Transverse colon (tissue), 4 donors: ENCODE measurements around the gene ZDHHC17. TPM values are rescaled to one million over a fixed set of nuclear protein-coding genes. Genes with fewer than 3 reads are reported as not detected.

ENCODE experiments used
- DNase-seq: peaks from one replicate; pipeline ENCODE4 v3.0.0-alpha.2; 2019
- H3K27ac ChIP-seq, 4 donors: fragments of 200-600 bp; sonication (generic); 2 replicates each; pipeline ENCODE4 v1.5.1; 2016 to 2018; ENCODE audit warnings: inconsistent platforms in 4 of 4
- H3K27me3 ChIP-seq: fragments of 200-600 bp; sonication (generic); 2 replicates; pipeline ENCODE4 v1.5.1; 2017; ENCODE audit warnings: inconsistent platforms
- H3K36me3 ChIP-seq, 4 donors: fragments of 200-600 bp; sonication (generic); 2 replicates each; pipeline ENCODE4 v1.5.1; 2017 to 2019; ENCODE audit warnings: inconsistent platforms in 4 of 4
- H3K4me1 ChIP-seq, 4 donors: fragments of 200-600 bp; sonication (generic); 2 replicates each; pipeline ENCODE4 v1.5.1; 2017 to 2020; ENCODE audit warnings: inconsistent platforms in 4 of 4
- H3K4me3 ChIP-seq, 4 donors: fragments of 200-600 bp; sonication (generic); 1 replicate in 1 of 4; 2 replicates in 3 of 4; pipeline versions ENCODE4 v1.5.1 to v1.6.1; 2017 to 2019; ENCODE audit warnings: inconsistent platforms in 4 of 4
- H3K9me3 ChIP-seq, 2 donors: fragments of 200-600 bp; sonication (generic); 2 replicates each; pipeline ENCODE4 v1.5.1; 2017 to 2019; ENCODE audit warnings: inconsistent platforms in 2 of 2
- CTCF ChIP-seq, 5 experiments: fragments of 200-600 bp in 3 of 5; fragments of 450-650 bp in 2 of 5; sonication (generic) in 3 of 5; IDR thresholded peaks; 1 replicate in 2 of 5; 2 replicates in 3 of 5; pipeline ENCODE4 v1.5.1; 2016 to 2017; ENCODE audit warnings: antibody characterized with exemption in 5 of 5, inconsistent platforms in 3 of 5, mild to moderate bottlenecking in 2 of 5, moderate library complexity in 1 of 5
- EP300 ChIP-seq: sonication (generic); formaldehyde crosslinking; IDR thresholded peaks from one replicate; pipeline ENCODE4 v1.6.1; 2017; ENCODE audit warnings: antibody characterized with exemption, low read depth
- POLR2A ChIP-seq: fragments of 450-650 bp; IDR thresholded peaks from one replicate; pipeline ENCODE4 v1.6.1; 2016; ENCODE audit warnings: antibody characterized with exemption, mild to moderate bottlenecking, moderate library complexity
- POLR2AphosphoS5 ChIP-seq, 3 donors: sonication (generic); formaldehyde crosslinking; IDR thresholded peaks; one replicate each; pipeline ENCODE4 v1.6.1; 2016; ENCODE audit warnings: antibody characterized with exemption in 3 of 3
- WGBS, 2 donors: methylation state at CpG; one replicate each; pipeline ENCODE4 v1.1.5; 2018; ENCODE audit warnings: low coverage in 1 of 2; 5-methylcytosine and 5-hydroxymethylcytosine counted together
- in situ Hi-C, 4 donors: fragments of 200-750 bp; cut with MboI; loops; one replicate each; pipeline versions ENCODE4 v1.15.0 to v1.15.1; 2017; ENCODE audit warnings: low sequenced_read_pairs in 3 of 4, low pct_ligation_motif_present in 1 of 4, low pct_unique_long_range_greater_than_20kb in 1 of 4
- intact Hi-C: fragments of 100-400 bp; cut with DNase I; formaldehyde crosslinking; loops from one replicate; pipeline ENCODE4 v1.15.1; 2023; ENCODE audit warnings: low total_unique reads
- total RNA-seq, 4 donors: library from RNA; depleted of rRNA; stranded (reverse); fragments of >200 nt; gene quantifications; one replicate each; pipeline ENCODE4 v1.1.0, GENCODE V29; 2016

ZDHHC17 gene
- total RNA-seq, 4 donors from 2014 or later: 2.6 to 38.7 (median 18.5) TPM

DNA sequence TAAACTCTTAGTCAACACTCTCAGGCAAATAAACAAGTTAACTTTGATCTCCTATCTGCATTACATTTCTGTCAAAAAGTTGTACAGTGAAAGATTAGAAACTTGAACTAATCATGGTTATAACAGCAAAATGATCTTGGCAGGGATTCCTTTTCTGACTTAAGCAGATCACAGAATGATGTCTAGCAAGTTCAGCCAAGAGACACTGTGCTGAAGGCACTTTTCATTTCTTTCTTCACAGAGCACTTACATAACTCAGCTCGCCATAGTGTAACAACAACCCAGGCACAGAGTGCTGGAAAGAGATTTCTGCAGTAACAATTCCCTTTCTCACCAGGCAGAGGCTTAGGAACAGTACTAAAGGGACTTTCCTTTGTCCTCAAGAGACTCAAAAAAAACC is 134.5 kb downstream of the ZDHHC17 start:
- H3K4me3 ChIP-seq: no peak overlapping the region
- WGBS, 2 donors: 67 to 79% methylated on average over 1 of the region's 1 CpG
- H3K27me3 ChIP-seq: no peaks in the 10 kb centered on the region
- TF ChIP-seq POLR2A (no peak), CTCF (IDR thresholded peaks at IDR 0.05) (no peak)
- no peaks in the 10 kb centered on the region for H3K9me3 ChIP-seq
- no peak overlapping the region for H3K27ac ChIP-seq
- intact Hi-C loops (no loop called here), in situ Hi-C loops (no loop called here)
- peaks cover 0 to 3% (median 0%) of the 10 kb centered on the region in 4 donors for H3K4me1 ChIP-seq
- DNase-seq: no peak
- no peaks in the 10 kb centered on the region for H3K36me3 ChIP-seq

- no peaks in the 10 kb centered on the region for H3K9me3 ChIP-seq
- H3K27ac ChIP-seq: no peak overlapping the region
- in situ Hi-C loops: no loop called here
- H3K4me1 ChIP-seq: peaks cover 0 to 3% (median 0%) of the 10 kb centered on the region in 4 donors
- no peak for TF ChIP-seq POLR2AphosphoS5 (IDR thresholded peaks at IDR 0.05)
- no peak for TF ChIP-seq EP300
- no peak for TF ChIP-seq CTCF (IDR thresholded peaks at IDR 0.05)
- no peak for TF ChIP-seq POLR2A
- intact Hi-C loops: no loop called here
- H3K4me3 ChIP-seq: no peak overlapping the region
- no peak for DNase-seq
- H3K36me3 ChIP-seq: no peaks in the 10 kb centered on the region
- 85 to 92% methylated on average over 2 of the region's 2 CpGs for WGBS, 2 donors
- H3K27me3 ChIP-seq: no peaks in the 10 kb centered on the region
Measured at GRCh38 chr12:76899522-76899921, 135.6 kb downstream of the ZDHHC17 start.

DNA sequence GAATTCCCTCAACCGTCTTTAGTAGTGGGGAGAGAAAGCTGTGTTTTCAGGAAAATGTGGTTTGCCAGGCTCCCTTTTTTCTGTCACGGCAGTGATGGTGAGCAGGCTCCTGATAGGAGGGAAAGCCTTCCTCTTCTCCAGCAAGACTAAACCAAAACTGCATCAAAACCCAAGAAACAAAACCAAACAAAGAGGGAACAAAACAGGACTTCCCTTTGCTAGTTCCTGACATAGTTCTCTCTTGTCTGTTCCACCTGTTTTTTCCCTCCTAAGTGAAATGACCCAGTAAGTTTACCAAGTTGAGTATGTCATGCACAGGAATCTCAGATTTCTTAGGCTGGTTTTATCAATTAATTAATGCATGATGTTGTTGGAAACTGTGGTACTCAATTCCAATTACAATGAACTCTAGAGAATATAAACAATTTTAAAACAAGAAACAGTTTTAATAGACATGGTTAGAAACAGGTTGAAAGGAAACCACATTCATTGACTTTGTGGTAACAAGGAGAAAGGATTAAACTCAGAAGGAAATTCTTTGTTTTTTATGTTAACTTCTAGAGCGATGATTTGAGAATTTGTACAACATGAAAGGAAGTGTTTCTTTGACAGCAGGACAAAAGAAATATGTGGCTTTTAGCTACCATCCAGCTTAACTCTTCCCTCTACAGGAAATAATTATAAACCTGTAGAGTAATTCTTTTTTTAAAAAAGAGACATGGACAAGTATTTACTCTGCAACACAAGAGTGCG is 137.9 kb downstream of the ZDHHC17 start:
- TF ChIP-seq CTCF (IDR thresholded peaks at IDR 0.05): no peak
- TF ChIP-seq EP300: no peak
- no peak for TF ChIP-seq POLR2AphosphoS5 (IDR thresholded peaks at IDR 0.05)
- TF ChIP-seq POLR2A: no peak
- no peak overlapping the region for H3K4me3 ChIP-seq
- H3K9me3 ChIP-seq: no peaks in the 10 kb centered on the region
- no peak for DNase-seq
- no peak overlapping the region for H3K27ac ChIP-seq
- WGBS, 2 donors: 61 to 63% methylated on average over 4 of the region's 4 CpGs
- no peaks in the 10 kb centered on the region for H3K36me3 ChIP-seq
- no peaks in the 10 kb centered on the region for H3K27me3 ChIP-seq
- H3K4me1 ChIP-seq: peaks cover 0 to 3% (median 0%) of the 10 kb centered on the region in 4 donors
- in situ Hi-C loops (loop anchor here in 1 of 4 donors (25.0 kb wide), 2 partner anchors 90 to 290 kb away; no protein-coding TSS in a partner anchor), intact Hi-C loops (no loop called here)

Other genes starting within 250 kb of the ZDHHC17 start
- 100 to 1,000 TPM in 1 of 4 donors, 10 to 100 TPM in 3; 15.5 to 241 (median 29.4) TPM for gene OSBPL8, start 204.3 kb upstream of the ZDHHC17 start, total RNA-seq
- 1 to 10 TPM; 1.9 to 9.6 (median 8.3) TPM for gene CSRP2, start 114.9 kb downstream of the ZDHHC17 start, total RNA-seq